Tibial nerve (tissue), 3 donors: ENCODE results near the gene PHF21B.

Source experiments
- CTCF ChIP-seq, 5 experiments: fragments of 200-600 bp in 3 of 5; fragments of 450-650 bp in 2 of 5; sonication (generic) in 3 of 5; IDR thresholded peaks; one replicate each; pipeline ENCODE4 v1.5.1; 2016 to 2019; ENCODE audit warnings: antibody characterized with exemption in 5 of 5, mild to moderate bottlenecking in 3 of 5, moderate library complexity in 2 of 5
- POLR2A ChIP-seq, 2 donors: fragments of 450-650 bp; IDR thresholded peaks; one replicate each; pipeline ENCODE4 v1.6.1; 2017; ENCODE audit warnings: antibody characterized with exemption in 2 of 2, mild to moderate bottlenecking in 2 of 2, moderate library complexity in 2 of 2

GRCh38 chr22:44952863-44953746 is 56.7 kb downstream of the PHF21B start:
- TF ChIP-seq POLR2A (IDR thresholded peaks at IDR 0.05) (no peak), CTCF (IDR thresholded peaks at IDR 0.05) (no peak)
